ENCODE measurements around the gene HNRNPR. TPM values are rescaled to one million over a fixed set of nuclear protein-coding genes. Genes with fewer than 3 reads are reported as not detected.
"Not testable (repeated sequence)": the region's sequence is repeated elsewhere in the genome, so short reads cannot be mapped to it uniquely, and the experiment has no call there.

Gene HNRNPR
- total RNA-seq, 1 experiment from 2014 or later, result 236 TPM

DNA sequence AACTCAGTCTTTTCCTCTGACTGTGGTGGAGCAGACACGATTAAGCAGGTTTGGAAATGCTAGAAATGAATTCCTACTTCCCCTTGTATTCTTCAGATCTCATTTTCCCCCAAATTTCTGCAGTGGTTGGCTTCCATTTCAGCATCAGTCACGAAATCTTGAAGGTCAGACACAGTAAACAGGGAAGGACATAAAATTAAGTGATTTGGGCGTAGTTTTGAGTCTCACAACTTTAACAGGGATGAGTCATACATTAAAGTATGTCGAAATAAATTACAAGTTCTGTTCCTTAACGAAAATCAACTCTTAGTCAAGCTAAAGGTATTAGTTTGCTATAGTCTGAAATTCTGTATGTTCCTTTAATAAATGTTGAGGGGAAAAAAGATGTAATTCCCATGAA lies 61.1 kb downstream of the HNRNPR start:
- no peak overlapping the region for H3K4me3 ChIP-seq
- peaks cover 30% of the 10 kb centered on the region for H3K36me3 ChIP-seq
- peak in 1 of 2 experiments; percentile 65 for DNase-seq (ENCODE audit: low read depth in 1 of 2, low spot score in 2 of 2)
- H3K27ac ChIP-seq, result peak overlapping the region; percentile 61
- H3K27me3 ChIP-seq (replicated peaks), result no peaks in the 10 kb centered on the region
- peaks cover 21% of the 10 kb centered on the region for H3K4me1 ChIP-seq (replicated peaks)
- no peaks in the 10 kb centered on the region for H3K9me3 ChIP-seq (replicated peaks)

DNA sequence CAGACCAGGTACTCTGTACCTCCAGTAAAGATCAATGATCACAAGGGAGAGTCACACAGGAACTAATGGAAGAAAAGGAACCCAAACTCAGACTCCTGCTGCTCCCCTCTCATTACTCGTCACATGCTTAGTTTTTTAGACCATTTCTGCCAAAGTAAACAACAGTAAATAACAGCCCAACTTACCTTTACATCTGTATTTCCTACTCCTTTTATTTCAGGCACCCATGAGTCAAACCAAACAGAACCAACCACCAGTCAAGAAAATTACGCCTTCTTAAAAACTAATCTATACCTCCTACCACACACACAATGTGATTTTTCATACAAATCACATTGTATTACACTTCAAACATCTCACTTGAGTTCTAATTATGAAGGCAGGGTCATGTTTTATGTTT lies 65.4 kb downstream of the HNRNPR start:
- Histone ChIP-seq H3K4me3 (no peak overlapping the region), H3K27ac (no peak overlapping the region), H3K4me1 (replicated peaks) (peaks cover 20% of the 10 kb centered on the region), H3K27me3 (replicated peaks) (no peaks in the 10 kb centered on the region), H3K36me3 (peaks cover 30% of the 10 kb centered on the region), H3K9me3 (replicated peaks) (no peaks in the 10 kb centered on the region)
- no peak for DNase-seq (ENCODE audit: low read depth in 1 of 2, low spot score in 2 of 2)

DNA sequence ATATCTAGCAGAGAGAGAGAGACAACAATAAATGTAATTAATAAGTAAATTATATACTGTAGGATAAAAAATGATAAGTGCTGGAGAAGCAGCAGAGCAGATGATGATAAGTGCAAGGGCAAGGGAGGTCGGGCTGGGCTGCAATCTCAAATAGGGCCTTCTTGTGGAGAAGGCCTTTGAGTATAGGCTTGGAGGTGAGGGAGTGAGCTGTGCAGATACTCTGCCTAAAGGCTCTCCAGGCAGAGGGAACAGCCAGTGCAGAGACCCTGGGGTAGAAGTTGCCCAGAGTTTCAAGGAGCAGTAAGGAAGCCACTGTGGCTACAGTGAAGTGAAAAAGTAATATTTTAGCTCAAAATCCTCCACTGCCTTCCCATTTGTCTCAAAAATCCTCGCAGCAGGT lies 67.6 kb downstream of the HNRNPR start:
- no peak for DNase-seq (ENCODE audit: low read depth in 1 of 2, low spot score in 2 of 2)
- Histone ChIP-seq H3K9me3 (replicated peaks) (no peaks in the 10 kb centered on the region), H3K27ac (no peak overlapping the region), H3K36me3 (peaks cover 18% of the 10 kb centered on the region), H3K27me3 (replicated peaks) (no peaks in the 10 kb centered on the region), H3K4me3 (no peak overlapping the region), H3K4me1 (replicated peaks) (peaks cover 14% of the 10 kb centered on the region)

- Histone ChIP-seq H3K36me3 (0 out of 2 replicates have a peak, but pooled peaks cover 3% of the 10 kb centered on the region), H3K27me3 (replicated peaks) (no peaks in the 10 kb centered on the region), H3K4me1 (replicated peaks) (peaks cover 14% of the 10 kb centered on the region), H3K27ac (no peak overlapping the region), H3K9me3 (replicated peaks) (no peaks in the 10 kb centered on the region), H3K4me3 (no peak overlapping the region)
- no peak for DNase-seq (ENCODE audit: low read depth in 1 of 2, low spot score in 2 of 2)
Observed at GRCh38 chr1:23274134-23274505, 70.0 kb downstream of the HNRNPR start.

DNA sequence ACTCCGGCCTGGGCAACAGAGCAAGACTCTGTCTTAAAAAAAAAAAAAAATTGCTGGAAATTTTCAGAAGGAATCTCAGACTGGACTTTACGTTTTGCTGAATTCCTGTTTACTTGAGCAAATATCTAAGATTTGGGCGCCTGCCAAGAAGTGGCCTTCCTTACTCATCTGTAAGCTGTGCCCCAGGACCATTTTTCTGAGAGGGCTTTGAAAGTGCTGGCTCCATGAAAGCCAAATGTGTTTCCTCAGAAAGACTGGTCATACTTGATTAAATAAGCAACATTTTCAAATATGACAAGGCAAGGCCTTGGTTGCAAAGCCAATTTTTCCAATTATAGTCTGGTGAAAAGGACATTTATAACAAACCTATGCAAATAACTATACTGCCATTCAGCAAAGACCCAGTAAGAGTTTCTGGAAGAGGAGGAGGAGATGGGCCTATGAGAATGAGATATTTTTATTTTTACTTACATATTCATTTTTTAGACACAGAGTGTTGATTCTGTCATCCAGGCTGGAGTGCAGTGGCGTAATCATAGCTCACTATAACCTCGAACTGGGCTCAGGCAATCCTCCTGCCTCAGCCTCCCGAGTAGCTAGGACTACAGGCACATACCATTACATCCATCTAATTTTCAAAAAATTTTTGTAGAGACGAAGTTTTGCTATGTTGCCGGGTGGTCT lies 70.5 kb downstream of the HNRNPR start:
- H3K27me3 ChIP-seq (replicated peaks), result no peaks in the 10 kb centered on the region
- DNase-seq (ENCODE audit: low read depth in 1 of 2, low spot score in 2 of 2), result peak; percentile 66 to 86
- H3K9me3 ChIP-seq (replicated peaks), result no peaks in the 10 kb centered on the region
- peaks cover 14% of the 10 kb centered on the region for H3K4me1 ChIP-seq (replicated peaks)
- no peak overlapping the region for H3K4me3 ChIP-seq
- H3K36me3 ChIP-seq, result 0 out of 2 replicates have a peak, but pooled peaks cover 3% of the 10 kb centered on the region
- no peak overlapping the region for H3K27ac ChIP-seq

GRCh38 chr1:23263380-23263887 lies 80.7 kb downstream of the HNRNPR start:
- Histone ChIP-seq H3K27ac (no peak overlapping the region), H3K36me3 (no peaks in the 10 kb centered on the region), H3K4me3 (no peak overlapping the region), H3K4me1 (replicated peaks) (no peaks in the 10 kb centered on the region), H3K9me3 (replicated peaks) (no peaks in the 10 kb centered on the region), H3K27me3 (replicated peaks) (no peaks in the 10 kb centered on the region)
- no peak for DNase-seq (ENCODE audit: low read depth in 1 of 2, low spot score in 2 of 2)

- not testable (repeated sequence) for DNase-seq (ENCODE audit: low read depth in 1 of 2, low spot score in 2 of 2); H3K27me3 ChIP-seq (replicated peaks); H3K4me1 ChIP-seq (replicated peaks); H3K9me3 ChIP-seq (replicated peaks); H3K27ac ChIP-seq; H3K4me3 ChIP-seq; H3K36me3 ChIP-seq
Observed at GRCh38 chr1:23258082-23258481, 86.0 kb downstream of the HNRNPR start.

GRCh38 chr1:23257371-23257770 lies 86.7 kb downstream of the HNRNPR start:
- not testable (repeated sequence) for H3K36me3 ChIP-seq; H3K4me3 ChIP-seq; H3K9me3 ChIP-seq (replicated peaks); DNase-seq (ENCODE audit: low read depth in 1 of 2, low spot score in 2 of 2); H3K27me3 ChIP-seq (replicated peaks); H3K27ac ChIP-seq; H3K4me1 ChIP-seq (replicated peaks)

Other genes with a start within 250 kb of the HNRNPR start
- 30.0 and 47.4 TPM in 2 replicates for gene LUZP1, start 175.4 kb downstream of the HNRNPR start, total RNA-seq (2014; rRNA removed; shearing (Covaris generic))
- 0.24 TPM in 1 of 2 replicates, not detected in the other for gene HTR1D, start 126.8 kb downstream of the HNRNPR start, total RNA-seq (2014; rRNA removed; shearing (Covaris generic))
- gene ZNF436, start 25.6 kb upstream of the HNRNPR start, total RNA-seq (2014; rRNA removed; shearing (Covaris generic)), result 13.7 and 20.2 TPM in 2 replicates
- gene TCEA3, start 80.5 kb upstream of the HNRNPR start, total RNA-seq (2014; rRNA removed; shearing (Covaris generic)), result 1.3 and 1.7 TPM in 2 replicates
- gene ASAP3, start 139.9 kb upstream of the HNRNPR start, total RNA-seq (2014; rRNA removed; shearing (Covaris generic)), result 19.5 and 38.0 TPM in 2 replicates
- gene E2F2, start 186.9 kb upstream of the HNRNPR start, total RNA-seq (2014; rRNA removed; shearing (Covaris generic)), result 7.3 and 12.3 TPM in 2 replicates
- gene ID3, start 215.2 kb upstream of the HNRNPR start, total RNA-seq (2014; rRNA removed; shearing (Covaris generic)), result 400 and 615 TPM in 2 replicates

All from SJSA1 (cell line).